K562 (cell line): ENCODE results near the gene B3GNT4. TPM values are rescaled to one million over a fixed set of nuclear protein-coding genes. Genes with fewer than 3 reads are reported as not detected.

Experiments used
- ATAC-seq: fragments of 200-7000 bp; cut with Tn5 transposase; 3 replicates; pipeline ENCODE4 v1.9.1; 2020; ENCODE audit warnings: moderate library complexity
- BruUV-seq: library from RNA; stranded (reverse); fragments of 400-500 nt; replicated peaks from 2 replicates; lab custom pipeline; 2021; lab: Mats Ljungman, UMichigan
- CTCF ChIA-PET: fragments of 300-600 bp; formaldehyde crosslinking; extraction: SDS; loops from one replicate; lab custom pipeline; 2021; ENCODE audit warnings: low intra/inter-chr PET ratio; lab: Yijun Ruan, JAX
- POLR2A ChIA-PET: fragments of 300-600, 350-650 bp; sonication (Branson Sonifier 250); formaldehyde crosslinking; extraction: SDS; loops from one replicate; lab custom pipeline; 2021; ENCODE audit warnings: antibody characterized with exemption, inconsistent platforms; lab: Yijun Ruan, JAX
- DNase-seq, 4 experiments: peaks; one replicate each; pipeline versions ENCODE4 v3.0.0 to v3.0.0-alpha.2; 2011 to 2018; ENCODE audit warnings: low spot score in 3 of 4, mixed read lengths in 3 of 4; ENCODE audit errors: extremely low read depth in 1 of 4
- FAIRE-seq: peaks from 2 replicates; lab custom pipeline; 2011; peaks lifted over from hg19 to GRCh38; lab: Jason Lieb, UNC
- H2AFZ ChIP-seq: 2 replicates; pipeline ENCODE4 v1.6.0; 2011; ENCODE audit warnings: low read depth, low read length, control low read depth, inconsistent platforms
- H3K27ac ChIP-seq: fragments of 200-600 bp; 3 replicates; pipeline ENCODE4 v1.8.0; 2011; ENCODE audit warnings: low read depth, mild to moderate bottlenecking, control low read depth, inconsistent platforms, low read length, moderate library complexity, mixed read lengths; ENCODE audit errors: extremely low read depth
- H3K27me3 ChIP-seq, 2 experiments: fragments of 300-600 bp in 1 of 2; 2 replicates in 1 of 2; 3 replicates in 1 of 2; pipeline versions ENCODE4 v1.6.0 to v1.8.0; 2011; ENCODE audit warnings: inconsistent platforms in 2 of 2, low read length in 2 of 2, mild to moderate bottlenecking in 1 of 2, mixed read lengths in 1 of 2, moderate library complexity in 1 of 2; ENCODE audit not compliant: control insufficient read depth in 2 of 2, insufficient read depth in 2 of 2
- H3K36me3 ChIP-seq: fragments of 300-600 bp; 3 replicates; pipeline ENCODE4 v1.8.0; 2011; ENCODE audit warnings: mild to moderate bottlenecking, low read length, inconsistent platforms; ENCODE audit not compliant: control insufficient read depth, insufficient read depth
- H3K4me1 ChIP-seq, 2 experiments: fragments of 200-600 bp in 1 of 2; replicated peaks in 1 of 2; 2 replicates in 1 of 2; 3 replicates in 1 of 2; pipeline versions ENCODE4 v1.5.1 to v1.8.0; 2011; ENCODE audit warnings: inconsistent platforms in 2 of 2, low read length in 2 of 2, mild to moderate bottlenecking in 1 of 2, mixed read lengths in 1 of 2, moderate library complexity in 1 of 2; ENCODE audit not compliant: control insufficient read depth in 2 of 2, insufficient read depth in 2 of 2
- H3K4me2 ChIP-seq: 2 replicates; pipeline ENCODE4 v1.6.1; 2011; ENCODE audit warnings: low read length, control low read depth, inconsistent platforms, mixed read lengths; ENCODE audit not compliant: insufficient read depth
- H3K4me3 ChIP-seq: fragments of 200-600 bp; sonication (generic), shearing (Covaris generic); 2 replicates; pipeline ENCODE4 v1.5.1; 2016; ENCODE audit warnings: control low read depth, inconsistent platforms
- H3K79me2 ChIP-seq: fragments of 200-600 bp; 3 replicates; pipeline ENCODE4 v1.8.0; 2011; ENCODE audit warnings: low read length, inconsistent platforms; ENCODE audit not compliant: control insufficient read depth, insufficient read depth
- H3K9ac ChIP-seq, 2 experiments: 2 replicates each; pipeline versions ENCODE4 v1.6.0 to v1.6.1; 2011; ENCODE audit warnings: low read depth in 2 of 2, low read length in 2 of 2, control low read depth in 1 of 2, inconsistent platforms in 1 of 2, mild to moderate bottlenecking in 1 of 2, mixed read lengths in 1 of 2; ENCODE audit not compliant: insufficient read depth in 1 of 2
- H3K9me1 ChIP-seq: one replicate; pipeline ENCODE4 v1.6.0; 2011; ENCODE audit warnings: inconsistent platforms, mild to moderate bottlenecking, low read length, moderate library complexity; ENCODE audit not compliant: control insufficient read depth, insufficient read depth
- H3K9me3 ChIP-seq: replicated peaks from 2 replicates; pipeline ENCODE4 v1.5.1; 2011; ENCODE audit warnings: low read depth, low read length, inconsistent platforms; ENCODE audit not compliant: control insufficient read depth, insufficient read depth
- H4K20me1 ChIP-seq: replicated peaks from 2 replicates; pipeline ENCODE4 v1.6.1; 2011; ENCODE audit warnings: low read length, inconsistent platforms, mixed read lengths; ENCODE audit not compliant: control insufficient read depth, insufficient read depth
- CAMTA2 ChIP-seq: fragments of 250-450 bp; sonication (Bioruptor Pico); conservative IDR thresholded peaks from 2 replicates; pipeline ENCODE4 v1.5.1; 2022
- CREBBP ChIP-seq: IDR thresholded peaks from one replicate; pipeline ENCODE4 v1.6.1; 2012; ENCODE audit warnings: low read depth, mild to moderate bottlenecking, control low read depth, inconsistent platforms, low read length
- ETV1 ChIP-seq: fragments of 450-650 bp; conservative IDR thresholded peaks from 2 replicates; pipeline ENCODE4 v1.6.1; 2016; ENCODE audit warnings: missing genetic modification characterization, control low read depth, low read depth, missing compliant biosample characterization
- HMG20A ChIP-seq: fragments of 450-650 bp; formaldehyde crosslinking; conservative IDR thresholded peaks from 2 replicates; pipeline ENCODE4 v1.4.0; 2020; ENCODE audit warnings: mild to moderate bottlenecking, mixed read lengths
- HNRNPLL ChIP-seq: fragments of 200-400 bp; formaldehyde crosslinking; IDR thresholded peaks from 2 replicates; pipeline ENCODE4 v1.6.1; 2017; ENCODE audit warnings: low read length, low read depth, mild to moderate bottlenecking; ENCODE audit not compliant: poor library complexity, severe bottlenecking
- PHF8 ChIP-seq: fragments of 200-600 bp; sonication (generic); IDR thresholded peaks from 2 replicates; pipeline ENCODE4 v1.6.1; 2012; ENCODE audit warnings: mixed run types, mild to moderate bottlenecking, inconsistent platforms, low read length, moderate library complexity, borderline replicate concordance
- TAF9B ChIP-seq: fragments of 450-650 bp; IDR thresholded peaks from 2 replicates; pipeline ENCODE4 v1.6.1; 2018; ENCODE audit warnings: mild to moderate bottlenecking; ENCODE audit not compliant: partially characterized antibody
- WGBS: fragments of 100-300 bp; shearing (Covaris generic); methylation state at CpG from one replicate; pipeline ENCODE4 v1.1.6; 2016; ENCODE audit warnings: low coverage, mixed read lengths; ENCODE audit not compliant: insufficient coverage; ENCODE audit errors: missing lambda C conversion rate; 5-methylcytosine and 5-hydroxymethylcytosine counted together
- in situ Hi-C: fragments of 300-500 bp; cut with MboI; formaldehyde crosslinking; loops from 4 replicates; pipeline ENCODE4 v1.15.0; 2018; ENCODE audit warnings: inconsistent platforms, mixed read lengths
- intact Hi-C: fragments of 100-400 bp; cut with micrococcal nuclease; formaldehyde crosslinking; loops from 2 replicates; pipeline ENCODE4 v1.14.2; 2022
- polyA plus RNA-seq, 8 experiments: library from polyadenylated mRNA; depleted of rRNA in 4 of 8; stranded (reverse) in 5 of 8; unstranded in 3 of 8; fragments of >200 nt; fragmentation: Nextera tagmentation in 2 of 8; fragmentation: Illumina TruSeq in 1 of 8; extraction: Ambion mirVana in 2 of 8; extraction: Trizol in 1 of 8; gene quantifications; 2 replicates each; pipeline versions ENCODE4 v1.2.1 to v1.2.3, GENCODE V29; 2011 to 2014; ENCODE audit warnings: inconsistent platforms in 1 of 8, missing spikeins in 1 of 8
- total RNA-seq, 7 experiments: library from RNA; depleted of rRNA in 6 of 7; stranded (reverse); fragments of >200 nt in 6 of 7; fragmentation: Illumina TruSeq in 2 of 7; extraction: Trizol in 2 of 7; gene quantifications; 2 replicates each; pipeline versions ENCODE4 v1.2.1 to v1.2.3, GENCODE V29; 2011 to 2021; ENCODE audit warnings: low replicate concordance in 1 of 7
- TF ChIP-seq, protein P1 (sequence below): fragments of 450-650 bp; formaldehyde crosslinking; IDR thresholded peaks from 2 replicates; pipeline ENCODE4 v1.4.0; 2022; ENCODE audit warnings: mild to moderate bottlenecking, moderate library complexity

The B3GNT4 gene
- total and polyA plus RNA-seq, 9 of the 15 experiments (the other 6 are each of a cell fraction or from before 2014, with no cell fraction given): 0.17 to 3.2 (median 1.3) TPM

GRCh38 chr12:122232691-122233090 lies 29.2 kb downstream of the B3GNT4 start:
- DNase-seq (no peak), FAIRE-seq (no peak), ATAC-seq (no peak)
- no peak overlapping the region for H3K27ac ChIP-seq
- no peak overlapping the region for H3K4me2 ChIP-seq
- intact Hi-C loops (no loop called here), in situ Hi-C loops (no loop called here)
- no peaks in the 10 kb centered on the region for H3K9me1 ChIP-seq
- H3K79me2 ChIP-seq: no peaks in the 10 kb centered on the region
- no peak overlapping the region for H2AFZ ChIP-seq
- H3K9ac ChIP-seq: no peak overlapping the region
- TF ChIP-seq PHF8 (no peak), CAMTA2 (CRISPR knock-in tag) (no peak), HNRNPLL (no peak), CREBBP (no peak), ETV1 (no peak), HMG20A (CRISPR knock-in tag) (no peak), TAF9B (no peak)
- TF ChIP-seq, protein P1, sequence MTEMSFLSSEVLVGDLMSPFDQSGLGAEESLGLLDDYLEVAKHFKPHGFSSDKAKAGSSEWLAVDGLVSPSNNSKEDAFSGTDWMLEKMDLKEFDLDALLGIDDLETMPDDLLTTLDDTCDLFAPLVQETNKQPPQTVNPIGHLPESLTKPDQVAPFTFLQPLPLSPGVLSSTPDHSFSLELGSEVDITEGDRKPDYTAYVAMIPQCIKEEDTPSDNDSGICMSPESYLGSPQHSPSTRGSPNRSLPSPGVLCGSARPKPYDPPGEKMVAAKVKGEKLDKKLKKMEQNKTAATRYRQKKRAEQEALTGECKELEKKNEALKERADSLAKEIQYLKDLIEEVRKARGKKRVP: no peak
- no peaks in the 10 kb centered on the region for H3K9me3 ChIP-seq
- H3K27me3 ChIP-seq: no peaks in the 10 kb centered on the region
- H3K36me3 ChIP-seq: peaks cover 40% of the 10 kb centered on the region
- H4K20me1 ChIP-seq: no peaks in the 10 kb centered on the region
- no peaks in the 10 kb centered on the region for H3K4me1 ChIP-seq
- CTCF ChIA-PET: no interaction called here
- no TSS peak for BruUV-seq
- POLR2A ChIA-PET: interaction anchor here (1.5 kb wide), 1 partner anchor 11 kb away, joined by 3 read pairs; no protein-coding TSS in a partner anchor
- WGBS: 89% methylated on average over 10 of the region's 10 CpGs
- H3K4me3 ChIP-seq: no peak overlapping the region
